ENCODE measurements around the gene LDLRAP1. TPM values are rescaled to one million over a fixed set of nuclear protein-coding genes. Genes with fewer than 3 reads are reported as not detected.

LDLRAP1 gene
- total and polyA plus RNA-seq, 9 of the 15 experiments (the other 6 are each of a cell fraction or from before 2014, with no cell fraction given), result 0.56 to 29.6 (median 16.2) TPM

- peak; percentile 36 for ATAC-seq
- no peak overlapping the region for H3K4me3 ChIP-seq
- ChIA-PET POLR2A (interaction anchor here (1.1 to 1.4 kb wide), 3 partner anchors 10 to 27 kb away, joined by 3 to 4 read pairs (median 3); no protein-coding TSS in a partner anchor), CTCF (ENCODE audit: low intra/inter-chr PET ratio) (no interaction called here)
- H2AFZ ChIP-seq (ENCODE audit: low read depth, low read length), result no peak overlapping the region
- intact Hi-C loops (cut with micrococcal nuclease), result no loop called here
- TF ChIP-seq CTBP1 (IDR thresholded peaks at IDR 0.05; ENCODE audit: borderline replicate concordance) (peak; percentile 19; the same call in 1 of the 2 replicates), CBX3 (IDR thresholded peaks at IDR 0.05; ENCODE audit: borderline replicate concordance in 1 of 2, low read length in 2 of 2) (no peak), RB1 (IDR thresholded peaks at IDR 0.05; ENCODE audit: low read depth) (no peak), KLF6 (CRISPR knock-in tag; IDR thresholded peaks at IDR 0.05; ENCODE audit: borderline replicate concordance) (no peak), POLR2A (conservative IDR thresholded peaks at IDR 0.05) (no peak), PURB (CRISPR knock-in tag; IDR thresholded peaks at IDR 0.05; ENCODE audit: low read depth) (no peak), CAMTA2 (CRISPR knock-in tag; conservative IDR thresholded peaks at IDR 0.05) (no peak), PTRF (tag; IDR thresholded peaks at IDR 0.05) (no peak), MYC (IDR thresholded peaks at IDR 0.05; ENCODE audit: low read depth, low read length) (no peak), MYC (CRISPR knock-in tag; IDR thresholded peaks at IDR 0.05; ENCODE audit: borderline replicate concordance, low read depth) (no peak), NRF1 (conservative IDR thresholded peaks at IDR 0.05 in 1 of 2, IDR thresholded peaks at IDR 0.05 in 1 of 2) (peak; percentile 70 to 75), CBX8 (IDR thresholded peaks at IDR 0.05; ENCODE audit: borderline replicate concordance, extremely low read depth, low read depth, low read length, poor library complexity, severe bottlenecking) (no peak), MLLT1 (IDR thresholded peaks at IDR 0.05) (no peak)
- DNase-seq (ENCODE audit: extremely low read depth in 1 of 4, low spot score in 3 of 4), result peak in 2 of 4 experiments; percentile 44 to 45
- H3K27ac ChIP-seq (ENCODE audit: extremely low read depth, low read depth, low read length), result no peak overlapping the region
- no peaks in the 10 kb centered on the region for H3K9me3 ChIP-seq (replicated peaks; ENCODE audit: control insufficient read depth, insufficient read depth, low read depth, low read length)
- no peaks in the 10 kb centered on the region for H3K9me1 ChIP-seq (ENCODE audit: control insufficient read depth, insufficient read depth, low read length)
- H3K9ac ChIP-seq (ENCODE audit: insufficient read depth in 1 of 2, low read depth in 2 of 2, low read length in 2 of 2), result peak overlapping the region in 1 of 2 experiments; percentile 31; a peak in 1 of 4 replicates
- H3K4me1 ChIP-seq (replicated peaks in 1 of 2; ENCODE audit: control insufficient read depth in 2 of 2, insufficient read depth in 2 of 2, low read length in 2 of 2), result peaks cover 0 to 23% of the 10 kb centered on the region in 2 experiments; a peak in 3 of 5 replicates
- FAIRE-seq, result no peak
- H3K79me2 ChIP-seq (ENCODE audit: control insufficient read depth, insufficient read depth, low read length), result no peaks in the 10 kb centered on the region
- H3K36me3 ChIP-seq (ENCODE audit: control insufficient read depth, insufficient read depth, low read length), result no peaks in the 10 kb centered on the region
- BruUV-seq (replicated peaks), result no TSS peak
- H3K27me3 ChIP-seq (ENCODE audit: control insufficient read depth in 2 of 2, insufficient read depth in 2 of 2, low read length in 2 of 2), result peaks cover 34 to 63% of the 10 kb centered on the region in 2 experiments
- 0 out of 2 replicates have a peak, but pooled peaks cover 5% of the 10 kb centered on the region for H4K20me1 ChIP-seq (replicated peaks; ENCODE audit: control insufficient read depth, insufficient read depth, low read length)
- 3% methylated on average over 5 of the region's 5 CpGs for WGBS (ENCODE audit: insufficient coverage, low coverage, missing lambda C conversion rate)
- no peak overlapping the region for H3K4me2 ChIP-seq (ENCODE audit: insufficient read depth, low read length)
- in situ Hi-C loops (cut with MboI), result no loop called here
Measured at GRCh38 chr1:25581764-25582163, 38.4 kb downstream of the LDLRAP1 start.

Measured in K562 (cell line).